ENCODE measurements around the gene ADGRV1.

DNA sequence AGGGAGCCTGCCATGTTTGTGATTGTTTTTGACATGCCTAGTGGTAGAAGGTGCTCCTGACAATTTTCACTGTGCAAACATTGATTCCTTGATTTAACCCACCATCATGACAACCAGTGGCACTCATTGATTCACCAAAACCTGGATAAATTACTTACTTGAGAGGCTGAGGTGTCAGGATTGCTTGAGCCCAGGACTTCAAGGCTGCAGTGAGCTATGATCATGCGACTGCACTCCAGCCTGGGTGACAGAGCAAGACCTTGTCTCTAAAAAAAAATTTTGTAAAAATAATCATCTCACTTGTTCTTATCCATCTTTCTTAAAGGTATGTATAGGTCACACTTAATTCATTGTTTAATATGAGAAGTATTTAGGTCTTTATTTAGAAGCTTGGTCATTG, 423.2 kb downstream of the ADGRV1 start:
- TF ChIP-seq, protein P1, sequence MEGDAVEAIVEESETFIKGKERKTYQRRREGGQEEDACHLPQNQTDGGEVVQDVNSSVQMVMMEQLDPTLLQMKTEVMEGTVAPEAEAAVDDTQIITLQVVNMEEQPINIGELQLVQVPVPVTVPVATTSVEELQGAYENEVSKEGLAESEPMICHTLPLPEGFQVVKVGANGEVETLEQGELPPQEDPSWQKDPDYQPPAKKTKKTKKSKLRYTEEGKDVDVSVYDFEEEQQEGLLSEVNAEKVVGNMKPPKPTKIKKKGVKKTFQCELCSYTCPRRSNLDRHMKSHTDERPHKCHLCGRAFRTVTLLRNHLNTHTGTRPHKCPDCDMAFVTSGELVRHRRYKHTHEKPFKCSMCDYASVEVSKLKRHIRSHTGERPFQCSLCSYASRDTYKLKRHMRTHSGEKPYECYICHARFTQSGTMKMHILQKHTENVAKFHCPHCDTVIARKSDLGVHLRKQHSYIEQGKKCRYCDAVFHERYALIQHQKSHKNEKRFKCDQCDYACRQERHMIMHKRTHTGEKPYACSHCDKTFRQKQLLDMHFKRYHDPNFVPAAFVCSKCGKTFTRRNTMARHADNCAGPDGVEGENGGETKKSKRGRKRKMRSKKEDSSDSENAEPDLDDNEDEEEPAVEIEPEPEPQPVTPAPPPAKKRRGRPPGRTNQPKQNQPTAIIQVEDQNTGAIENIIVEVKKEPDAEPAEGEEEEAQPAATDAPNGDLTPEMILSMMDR (conservative IDR thresholded peaks at IDR 0.05; ENCODE audit: low read length), result no peak
- no peak for TF ChIP-seq EZH2phosphoT487 (IDR thresholded peaks at IDR 0.05; ENCODE audit: borderline replicate concordance, low read depth, low read length)
